ENCODE results near the gene MCRIP2. TPM values are rescaled to one million over a fixed set of nuclear protein-coding genes. Genes with fewer than 3 reads are reported as not detected.
"Not testable (repeated sequence)": the region's sequence is repeated elsewhere in the genome, so short reads cannot be mapped to it uniquely, and the experiment has no call there.

MCRIP2 gene
- total RNA-seq (2014; rRNA removed; shearing (Covaris generic)) = 11.9 and 14.5 TPM in 2 replicates

GRCh38 chr16:641326-642188 lies at the start of gene MCRIP2:
Gene MCRIP2 (plus strand): TSS chr16:641828. CDS start chr16:641992, 164 bp downstream.
- DNase-seq (ENCODE audit: low spot score) = no peak

GRCh38 chr16:591892-592517 lies 49.6 kb upstream of the MCRIP2 start:
- DNase-seq (ENCODE audit: low spot score) = no peak

- DNase-seq (ENCODE audit: low spot score) = no peak
Observed at GRCh38 chr16:592518-593306, 48.9 kb upstream of the MCRIP2 start.

- DNase-seq (ENCODE audit: low spot score) = no peak
Observed at GRCh38 chr16:593406-593805, 48.2 kb upstream of the MCRIP2 start.

- no peak for DNase-seq (ENCODE audit: low spot score)
Observed at GRCh38 chr16:593807-594206, 47.8 kb upstream of the MCRIP2 start.

GRCh38 chr16:595094-595528 lies 46.5 kb upstream of the MCRIP2 start:
- no peak for DNase-seq (ENCODE audit: low spot score)

- no peak for DNase-seq (ENCODE audit: low spot score)
Observed at GRCh38 chr16:595942-596735, 45.5 kb upstream of the MCRIP2 start.

- no peak for DNase-seq (ENCODE audit: low spot score)
Observed at GRCh38 chr16:596736-597060, 44.9 kb upstream of the MCRIP2 start.

- DNase-seq (ENCODE audit: low spot score) = not testable (repeated sequence)
Observed at GRCh38 chr16:597655-598054, 44.0 kb upstream of the MCRIP2 start.

- DNase-seq (ENCODE audit: low spot score) = no peak
Observed at GRCh38 chr16:598823-599739, 42.5 kb upstream of the MCRIP2 start.

GRCh38 chr16:600781-601180 lies 40.8 kb upstream of the MCRIP2 start:
- no peak for DNase-seq (ENCODE audit: low spot score)

GRCh38 chr16:603933-604332 lies 37.7 kb upstream of the MCRIP2 start:
- DNase-seq (ENCODE audit: low spot score) = no peak

- DNase-seq (ENCODE audit: low spot score) = no peak
Observed at GRCh38 chr16:606656-607307, 34.8 kb upstream of the MCRIP2 start.

GRCh38 chr16:608019-608418 lies 33.6 kb upstream of the MCRIP2 start:
- DNase-seq (ENCODE audit: low spot score) = no peak

GRCh38 chr16:609316-609715 lies 32.3 kb upstream of the MCRIP2 start:
- DNase-seq (ENCODE audit: low spot score) = no peak

GRCh38 chr16:609984-610383 lies 31.6 kb upstream of the MCRIP2 start:
- no peak for DNase-seq (ENCODE audit: low spot score)

- DNase-seq (ENCODE audit: low spot score) = no peak
Observed at GRCh38 chr16:610513-611381, 30.9 kb upstream of the MCRIP2 start.

- no peak for DNase-seq (ENCODE audit: low spot score)
Observed at GRCh38 chr16:615122-615521, 26.5 kb upstream of the MCRIP2 start.
